AG10803 (cell line): Measurements from ENCODE around the gene CYP1A1.

ENCODE experiments used
- DNase-seq: peaks from one replicate; pipeline ENCODE4 v3.0.0; 2010; ENCODE audit warnings: low read depth
- H3K4me3 ChIP-seq: 2 replicates; pipeline ENCODE4 v1.5.1; 2011; ENCODE audit warnings: mild to moderate bottlenecking, low read length, control low read depth
- CTCF ChIP-seq: conservative IDR thresholded peaks from 2 replicates; pipeline ENCODE4 v1.5.1; 2011; ENCODE audit warnings: mild to moderate bottlenecking, low read length, control low read depth, inconsistent platforms

Gene CYP1A1

GRCh38 chr15:74768099-74768770 is 42.9 kb upstream of the CYP1A1 start:
- no peak for DNase-seq
- peak overlapping the region; percentile 20; the same call in 1 of the 2 replicates for H3K4me3 ChIP-seq
- no peak for TF ChIP-seq CTCF

GRCh38 chr15:74767167-74768098 is 42.1 kb upstream of the CYP1A1 start:
- DNase-seq: no peak
- H3K4me3 ChIP-seq: no peak overlapping the region
- TF ChIP-seq CTCF: no peak

- DNase-seq: no peak
- no peak overlapping the region for H3K4me3 ChIP-seq
- TF ChIP-seq CTCF: no peak
Measured at GRCh38 chr15:74763416-74763815, 38.1 kb upstream of the CYP1A1 start.

GRCh38 chr15:74762791-74763150 is 37.4 kb upstream of the CYP1A1 start:
- H3K4me3 ChIP-seq: no peak overlapping the region
- no peak for DNase-seq
- no peak for TF ChIP-seq CTCF

GRCh38 chr15:74758736-74759135 is 33.4 kb upstream of the CYP1A1 start:
- H3K4me3 ChIP-seq: no peak overlapping the region
- no peak for TF ChIP-seq CTCF

GRCh38 chr15:74754593-74755215 is 29.4 kb upstream of the CYP1A1 start:
- no peak for TF ChIP-seq CTCF
- DNase-seq: no peak
- no peak overlapping the region for H3K4me3 ChIP-seq

More at GRCh38 chr15:74758736-74759135, 33.4 kb upstream of the CYP1A1 start:
- no peak for DNase-seq
